NCI-H187 treated with DMSO at 0.1 percent for 48 hours (cell line): ENCODE results near the gene PCDHGA11.
"Not testable (repeated sequence)": the region's sequence is repeated elsewhere in the genome, so short reads cannot be mapped to it uniquely, and the experiment has no call there.

ENCODE experiments used
- DNase-seq: peaks from one replicate; lab custom pipeline; 2025; lab: John Stamatoyannopoulos, UW

PCDHGA11 gene

GRCh38 chr5:141431286-141431685 is 10.4 kb downstream of the PCDHGA11 start:
- DNase-seq = no peak

- not testable (repeated sequence) for DNase-seq
Observed at GRCh38 chr5:141432308-141432707, 11.5 kb downstream of the PCDHGA11 start.

- not testable (repeated sequence) for DNase-seq
Observed at GRCh38 chr5:141432726-141433125, 11.9 kb downstream of the PCDHGA11 start.

GRCh38 chr5:141434006-141434405 is 13.2 kb downstream of the PCDHGA11 start:
- no peak for DNase-seq

- DNase-seq = no peak
Observed at GRCh38 chr5:141437221-141437620, 16.4 kb downstream of the PCDHGA11 start.

GRCh38 chr5:141439411-141440141 is 18.7 kb downstream of the PCDHGA11 start:
- DNase-seq = no peak

- DNase-seq = no peak
Observed at GRCh38 chr5:141440341-141440740, 19.5 kb downstream of the PCDHGA11 start.

GRCh38 chr5:141441571-141442170 is 20.8 kb downstream of the PCDHGA11 start:
- no peak for DNase-seq

GRCh38 chr5:141465351-141465750 is 44.5 kb downstream of the PCDHGA11 start:
- DNase-seq = no peak
